ENCODE measurements around the gene PDHX.
A peak's percentile ranks its signal among the peaks of the same experiment; 100 is the strongest.
"Not testable (repeated sequence)": the region's sequence is repeated elsewhere in the genome, so short reads cannot be mapped to it uniquely, and the experiment has no call there.

PDHX gene

DNA sequence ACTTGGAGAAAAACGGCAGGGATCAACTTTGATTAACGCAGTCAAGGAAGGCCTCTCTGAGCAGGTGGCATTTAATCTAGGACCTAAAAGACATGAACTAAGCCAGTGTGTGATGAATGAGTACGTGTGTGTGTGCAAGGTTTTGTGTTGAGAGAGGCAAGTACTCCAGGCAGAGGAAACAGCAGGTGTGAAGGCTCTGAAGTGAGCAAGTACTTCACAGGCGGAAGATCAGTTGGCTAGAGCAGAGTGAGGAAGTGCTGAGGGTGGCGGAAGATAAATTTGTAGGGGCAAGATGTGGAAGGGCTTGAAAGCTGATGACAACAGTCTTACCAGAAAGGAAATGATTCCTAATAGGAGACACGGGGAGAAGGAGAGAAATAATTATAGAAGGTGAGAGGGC, 7.0 kb upstream of the PDHX start:
- TF ChIP-seq, protein P1, sequence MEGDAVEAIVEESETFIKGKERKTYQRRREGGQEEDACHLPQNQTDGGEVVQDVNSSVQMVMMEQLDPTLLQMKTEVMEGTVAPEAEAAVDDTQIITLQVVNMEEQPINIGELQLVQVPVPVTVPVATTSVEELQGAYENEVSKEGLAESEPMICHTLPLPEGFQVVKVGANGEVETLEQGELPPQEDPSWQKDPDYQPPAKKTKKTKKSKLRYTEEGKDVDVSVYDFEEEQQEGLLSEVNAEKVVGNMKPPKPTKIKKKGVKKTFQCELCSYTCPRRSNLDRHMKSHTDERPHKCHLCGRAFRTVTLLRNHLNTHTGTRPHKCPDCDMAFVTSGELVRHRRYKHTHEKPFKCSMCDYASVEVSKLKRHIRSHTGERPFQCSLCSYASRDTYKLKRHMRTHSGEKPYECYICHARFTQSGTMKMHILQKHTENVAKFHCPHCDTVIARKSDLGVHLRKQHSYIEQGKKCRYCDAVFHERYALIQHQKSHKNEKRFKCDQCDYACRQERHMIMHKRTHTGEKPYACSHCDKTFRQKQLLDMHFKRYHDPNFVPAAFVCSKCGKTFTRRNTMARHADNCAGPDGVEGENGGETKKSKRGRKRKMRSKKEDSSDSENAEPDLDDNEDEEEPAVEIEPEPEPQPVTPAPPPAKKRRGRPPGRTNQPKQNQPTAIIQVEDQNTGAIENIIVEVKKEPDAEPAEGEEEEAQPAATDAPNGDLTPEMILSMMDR (conservative IDR thresholded peaks at IDR 0.05; ENCODE audit: control insufficient read depth, insufficient read depth, low read depth, low read length): no peak
- H3K4me3 ChIP-seq (ENCODE audit: control insufficient read depth, low read depth, low read length): no peak overlapping the region
- DNase-seq (ENCODE audit: low read depth): no peak

DNA sequence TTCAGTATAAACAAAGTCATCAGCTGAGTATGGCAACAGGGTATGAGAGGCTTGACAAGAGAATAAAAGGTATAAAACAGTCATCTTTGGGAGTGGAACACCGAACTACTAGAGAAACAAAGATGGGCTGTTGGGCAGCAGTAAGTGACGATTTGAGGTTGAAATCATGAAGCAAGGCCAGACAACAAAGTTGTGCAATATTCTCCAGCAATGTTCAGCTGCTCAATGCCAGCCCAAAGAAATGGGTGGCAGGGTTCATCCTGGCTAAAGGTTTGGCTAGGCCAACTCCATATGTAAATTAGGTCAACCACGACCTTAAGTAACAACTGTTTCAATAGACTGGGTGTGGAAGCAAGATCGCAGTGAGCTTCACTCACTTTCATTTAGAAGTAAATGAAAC, 6.5 kb upstream of the PDHX start:
- TF ChIP-seq, protein P1 (conservative IDR thresholded peaks at IDR 0.05; ENCODE audit: control insufficient read depth, insufficient read depth, low read depth, low read length): no peak
- H3K4me3 ChIP-seq (ENCODE audit: control insufficient read depth, low read depth, low read length): no peak overlapping the region
- DNase-seq (ENCODE audit: low read depth): no peak

DNA sequence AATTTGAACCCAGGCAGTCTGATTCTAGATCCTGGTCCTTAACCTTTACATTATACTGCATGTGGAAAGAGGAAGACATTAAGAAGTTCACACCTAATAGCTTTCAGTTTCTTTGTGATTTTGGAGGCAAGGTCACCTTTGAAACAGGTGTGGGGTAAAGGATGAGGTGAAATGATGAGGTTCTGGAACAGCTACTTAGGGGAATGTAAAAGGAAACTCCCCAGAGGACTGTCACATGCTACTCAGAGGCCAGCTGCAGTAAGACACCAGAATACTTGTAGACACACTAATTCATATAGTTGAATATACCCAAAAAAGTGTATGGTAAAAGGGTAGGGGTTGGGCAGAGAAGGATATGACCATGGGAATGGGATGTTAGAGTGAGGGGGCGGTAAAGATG, 5.6 kb upstream of the PDHX start:
- TF ChIP-seq, protein P1 (conservative IDR thresholded peaks at IDR 0.05; ENCODE audit: control insufficient read depth, insufficient read depth, low read depth, low read length): no peak
- no peak for DNase-seq (ENCODE audit: low read depth)
- no peak overlapping the region for H3K4me3 ChIP-seq (ENCODE audit: control insufficient read depth, low read depth, low read length)

DNA sequence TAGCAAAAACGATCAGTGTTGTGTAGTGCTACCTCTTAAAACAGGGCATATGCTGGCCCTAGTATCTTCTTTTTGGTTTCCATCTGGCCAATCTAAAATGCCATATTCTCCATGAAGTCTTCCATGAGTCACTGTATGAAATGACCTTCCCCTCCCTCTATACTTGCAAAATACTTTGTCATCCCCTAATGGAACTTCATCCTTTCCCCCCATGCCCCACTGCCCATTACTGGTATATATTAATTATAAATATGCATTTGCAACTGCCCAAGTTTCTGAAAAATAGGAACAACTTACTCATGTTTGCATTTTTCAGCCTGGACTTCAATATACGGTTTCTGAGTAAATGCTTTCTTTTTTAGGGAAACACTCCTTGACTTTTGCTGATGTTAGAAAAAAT, 4.7 kb upstream of the PDHX start:
- DNase-seq (ENCODE audit: low read depth): no peak
- H3K4me3 ChIP-seq (ENCODE audit: control insufficient read depth, low read depth, low read length): no peak overlapping the region
- TF ChIP-seq, protein P1 (conservative IDR thresholded peaks at IDR 0.05; ENCODE audit: control insufficient read depth, insufficient read depth, low read depth, low read length): no peak

DNA sequence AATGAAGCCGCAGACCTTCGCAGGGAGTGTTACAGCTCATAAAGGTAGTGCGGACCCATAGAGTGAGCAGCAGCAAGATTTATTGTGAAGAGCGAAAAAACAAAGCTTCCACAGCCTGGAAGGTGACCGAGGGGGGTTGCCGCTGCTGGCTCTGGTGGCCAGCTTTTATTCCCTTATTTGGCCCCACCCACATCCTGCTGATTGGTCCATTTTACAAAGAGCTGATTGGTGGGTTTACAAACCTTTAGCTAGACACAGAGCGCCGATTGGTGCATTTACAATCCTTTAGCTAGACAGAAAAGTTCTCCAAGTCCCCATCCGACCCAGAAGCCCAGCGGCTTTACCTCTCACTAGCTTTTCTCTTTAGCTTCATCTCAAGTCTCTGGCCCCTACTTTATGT, 2.9 kb upstream of the PDHX start:
- not testable (repeated sequence) for H3K4me3 ChIP-seq (ENCODE audit: control insufficient read depth, low read depth, low read length); DNase-seq (ENCODE audit: low read depth)

DNA sequence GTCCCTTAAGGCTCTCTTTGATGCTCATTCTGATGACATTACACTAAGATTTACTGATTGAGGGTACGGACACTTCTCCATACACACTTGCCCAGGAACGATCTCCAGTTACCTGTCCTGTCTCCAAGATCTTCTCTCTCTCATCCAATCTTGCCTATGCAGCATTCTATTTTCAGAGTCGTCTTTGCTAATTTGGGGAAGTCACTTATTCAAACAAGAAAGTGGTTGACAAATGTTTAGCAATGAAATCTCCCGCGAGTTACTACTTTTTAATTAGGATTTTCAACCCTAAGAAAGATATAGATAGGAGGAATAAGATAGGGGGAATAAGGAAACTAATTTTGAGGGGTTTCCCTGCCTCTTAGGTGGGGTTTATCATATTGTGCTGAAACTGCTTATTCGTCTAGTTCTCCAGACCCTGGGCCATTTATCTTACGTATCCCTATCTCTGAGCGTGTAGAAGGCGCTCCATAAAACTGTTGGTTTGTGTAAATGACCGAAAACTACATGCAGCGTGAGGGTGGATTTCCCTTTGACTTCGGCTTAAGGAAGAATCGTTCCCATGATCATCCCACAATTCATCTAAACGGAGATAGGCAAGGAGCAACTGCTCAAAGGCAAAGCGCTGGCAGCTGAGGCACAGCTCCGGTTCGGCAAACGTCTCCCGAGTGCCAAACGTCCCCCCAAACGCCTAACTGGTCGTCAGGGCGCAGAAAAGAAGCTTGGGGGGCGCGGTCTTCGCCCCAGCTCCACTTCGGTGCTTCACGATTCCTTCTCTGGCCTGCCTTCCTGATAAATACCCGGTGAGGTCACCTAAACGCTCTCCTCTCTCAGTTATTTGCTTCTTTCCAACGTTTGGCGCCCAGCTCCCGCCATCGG, 1.0 kb upstream of the PDHX start:
- TF ChIP-seq, protein P1 (conservative IDR thresholded peaks at IDR 0.05; ENCODE audit: control insufficient read depth, insufficient read depth, low read depth, low read length): no peak
- peak overlapping the region; percentile 93 for H3K4me3 ChIP-seq (ENCODE audit: control insufficient read depth, low read depth, low read length)
- DNase-seq (ENCODE audit: low read depth): peak; percentile 38

DNA sequence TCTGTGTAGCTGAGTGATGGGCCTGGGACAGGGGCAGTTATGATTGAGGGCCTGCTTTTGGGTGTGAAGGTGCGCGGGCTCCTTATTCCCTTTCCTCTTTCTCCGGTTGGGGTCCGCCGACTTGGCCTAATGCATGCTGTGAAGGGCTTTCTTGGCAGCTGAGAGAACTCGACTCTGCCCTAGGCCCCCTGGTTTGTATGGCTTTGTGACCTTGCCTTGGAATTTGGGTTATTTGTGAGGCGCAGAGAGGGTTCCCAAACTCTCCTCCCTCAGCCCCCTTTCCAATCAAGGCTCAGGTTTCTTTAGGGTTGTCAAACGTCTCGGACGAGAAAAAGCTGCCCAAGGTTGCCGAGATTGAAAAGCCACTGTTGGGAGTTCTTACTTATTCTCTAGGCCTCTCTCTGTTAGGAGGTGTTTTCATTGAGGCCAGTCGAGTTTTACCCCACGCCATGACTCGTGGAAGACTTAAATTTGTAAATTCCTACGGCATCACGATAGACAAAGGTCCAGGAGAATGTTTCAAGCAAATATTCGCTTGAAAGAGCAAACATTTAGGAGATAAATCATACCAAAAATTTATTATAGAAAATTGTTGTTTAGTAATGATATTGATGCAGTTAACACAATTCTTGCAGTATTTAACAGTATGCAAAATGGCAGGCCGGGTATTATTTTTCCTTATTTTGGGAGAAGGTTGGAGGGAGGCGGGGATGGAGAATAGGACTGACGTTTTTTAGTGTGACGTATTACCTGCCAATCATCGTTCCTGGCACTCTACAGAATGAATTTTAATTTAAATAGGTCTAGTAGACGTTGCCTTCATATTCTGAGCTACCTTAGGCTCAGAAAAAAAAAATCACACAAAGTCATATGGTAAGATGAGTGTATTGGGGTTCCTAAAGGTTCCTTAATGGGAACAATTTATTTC, 689 bp downstream of the PDHX start:
- peak overlapping the region; percentile 93 for H3K4me3 ChIP-seq (ENCODE audit: control insufficient read depth, low read depth, low read length)
- TF ChIP-seq, protein P1 (conservative IDR thresholded peaks at IDR 0.05; ENCODE audit: control insufficient read depth, insufficient read depth, low read depth, low read length): no peak
- DNase-seq (ENCODE audit: low read depth): peak; percentile 42
